ENCODE results near the gene ATF2. TPM values are rescaled to one million over a fixed set of nuclear protein-coding genes. Genes with fewer than 3 reads are reported as not detected.

Gene ATF2
- total and polyA plus RNA-seq, 2 of the 13 experiments (the other 11 are each of a cell fraction or from before 2014, with no cell fraction given): 91.6 to 95.1 TPM

DNA sequence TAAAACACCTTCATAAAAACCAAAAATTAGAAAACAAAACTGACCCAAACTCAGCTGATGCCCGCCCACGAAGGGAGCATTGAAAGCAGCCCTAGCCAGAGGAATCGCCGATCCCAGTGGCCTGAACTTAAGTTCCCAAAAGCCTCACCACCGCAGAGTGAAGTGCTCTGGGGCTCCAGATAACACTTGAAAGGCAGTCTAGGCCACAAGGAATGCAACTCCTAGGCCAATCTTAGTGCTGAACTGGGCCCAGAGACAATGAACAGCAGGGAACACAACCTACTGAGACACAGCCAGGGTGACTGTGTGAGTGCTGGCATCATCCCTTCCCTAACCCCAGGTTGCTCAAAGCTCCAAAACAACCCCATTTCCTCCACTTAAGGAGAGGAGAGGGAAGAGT lies 103.2 kb downstream of the ATF2 start (continued):
- TF ChIP-seq ZFP82 (CRISPR knock-in tag; IDR thresholded peaks at IDR 0.05; ENCODE audit: borderline replicate concordance): no peak
- TF ChIP-seq, protein P1, sequence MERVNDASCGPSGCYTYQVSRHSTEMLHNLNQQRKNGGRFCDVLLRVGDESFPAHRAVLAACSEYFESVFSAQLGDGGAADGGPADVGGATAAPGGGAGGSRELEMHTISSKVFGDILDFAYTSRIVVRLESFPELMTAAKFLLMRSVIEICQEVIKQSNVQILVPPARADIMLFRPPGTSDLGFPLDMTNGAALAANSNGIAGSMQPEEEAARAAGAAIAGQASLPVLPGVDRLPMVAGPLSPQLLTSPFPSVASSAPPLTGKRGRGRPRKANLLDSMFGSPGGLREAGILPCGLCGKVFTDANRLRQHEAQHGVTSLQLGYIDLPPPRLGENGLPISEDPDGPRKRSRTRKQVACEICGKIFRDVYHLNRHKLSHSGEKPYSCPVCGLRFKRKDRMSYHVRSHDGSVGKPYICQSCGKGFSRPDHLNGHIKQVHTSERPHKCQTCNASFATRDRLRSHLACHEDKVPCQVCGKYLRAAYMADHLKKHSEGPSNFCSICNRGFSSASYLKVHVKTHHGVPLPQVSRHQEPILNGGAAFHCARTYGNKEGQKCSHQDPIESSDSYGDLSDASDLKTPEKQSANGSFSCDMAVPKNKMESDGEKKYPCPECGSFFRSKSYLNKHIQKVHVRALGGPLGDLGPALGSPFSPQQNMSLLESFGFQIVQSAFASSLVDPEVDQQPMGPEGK (CRISPR knock-in tag; IDR thresholded peaks at IDR 0.05): no peak
- TF ChIP-seq POGK (CRISPR knock-in tag; conservative IDR thresholded peaks at IDR 0.05): no peak
- TF ChIP-seq BORCS8-MEF2B (CRISPR knock-in tag; IDR thresholded peaks at IDR 0.05): no peak

- CTCF ChIA-PET (ENCODE audit: low intra/inter-chr PET ratio, low total read pairs): no interaction called here
- H4K20me1 ChIP-seq (ENCODE audit: insufficient read depth, low read length): no peaks in the 10 kb centered on the region
- 90% methylated on average over 2 of the region's 2 CpGs for WGBS (ENCODE audit: low lambda C conversion rate)
- intact Hi-C loops (cut with micrococcal nuclease; ENCODE audit: unreplicated experiment): loop anchor here (2.0 kb wide), 1 partner anchor 27 kb away; no protein-coding TSS in a partner anchor
- POLR2A ChIA-PET: interaction anchor here (0.9 to 2.3 kb wide), 8 partner anchors 9 to 115 kb away, joined by 3 to 12 read pairs (median 6); partner anchors contain the start of gene ATF2
- peaks cover 38% of the 10 kb centered on the region for H3K4me1 ChIP-seq (ENCODE audit: insufficient read depth, low read length)
- no TSS peak for BruUV-seq (replicated peaks)
- peak; percentile 45 for DNase-seq (ENCODE audit: low spot score)
- no peak for FAIRE-seq
- no peaks in the 10 kb centered on the region for H3K9me3 ChIP-seq (ENCODE audit: low read length)
- no peak overlapping the region for H2AFZ ChIP-seq (ENCODE audit: low read length)
- no peak overlapping the region for H3K9ac ChIP-seq (ENCODE audit: insufficient read depth, low read depth, low read length)
- H3K27ac ChIP-seq (ENCODE audit: extremely low read length, insufficient read depth, low read length): peak overlapping the region; percentile 97
- H3K79me2 ChIP-seq (ENCODE audit: insufficient read depth, low read length): no peaks in the 10 kb centered on the region
- no peak for ATAC-seq
- peaks cover 0 to 2% of the 10 kb centered on the region in 2 experiments; a peak in 2 of 5 replicates for H3K36me3 ChIP-seq (replicated peaks in 1 of 2; ENCODE audit: control insufficient read depth in 1 of 2, insufficient read depth in 2 of 2, low read length in 2 of 2)
- no peak overlapping the region for H3K4me2 ChIP-seq (ENCODE audit: low read depth, low read length)
- no peak overlapping the region for H3K4me3 ChIP-seq (replicated peaks in 1 of 3; ENCODE audit: insufficient read depth in 1 of 3, low read depth in 2 of 3, low read length in 3 of 3)
- H3K27me3 ChIP-seq (ENCODE audit: control insufficient read depth in 1 of 2, insufficient read depth in 2 of 2, low read length in 2 of 2): no peaks in the 10 kb centered on the region
- in situ Hi-C loops (cut with HindIII; ENCODE audit: extremely low pct_ligation_motif_present, low pct_unique_long_range_greater_than_20kb): no loop called here
- TF ChIP-seq, protein P2, sequence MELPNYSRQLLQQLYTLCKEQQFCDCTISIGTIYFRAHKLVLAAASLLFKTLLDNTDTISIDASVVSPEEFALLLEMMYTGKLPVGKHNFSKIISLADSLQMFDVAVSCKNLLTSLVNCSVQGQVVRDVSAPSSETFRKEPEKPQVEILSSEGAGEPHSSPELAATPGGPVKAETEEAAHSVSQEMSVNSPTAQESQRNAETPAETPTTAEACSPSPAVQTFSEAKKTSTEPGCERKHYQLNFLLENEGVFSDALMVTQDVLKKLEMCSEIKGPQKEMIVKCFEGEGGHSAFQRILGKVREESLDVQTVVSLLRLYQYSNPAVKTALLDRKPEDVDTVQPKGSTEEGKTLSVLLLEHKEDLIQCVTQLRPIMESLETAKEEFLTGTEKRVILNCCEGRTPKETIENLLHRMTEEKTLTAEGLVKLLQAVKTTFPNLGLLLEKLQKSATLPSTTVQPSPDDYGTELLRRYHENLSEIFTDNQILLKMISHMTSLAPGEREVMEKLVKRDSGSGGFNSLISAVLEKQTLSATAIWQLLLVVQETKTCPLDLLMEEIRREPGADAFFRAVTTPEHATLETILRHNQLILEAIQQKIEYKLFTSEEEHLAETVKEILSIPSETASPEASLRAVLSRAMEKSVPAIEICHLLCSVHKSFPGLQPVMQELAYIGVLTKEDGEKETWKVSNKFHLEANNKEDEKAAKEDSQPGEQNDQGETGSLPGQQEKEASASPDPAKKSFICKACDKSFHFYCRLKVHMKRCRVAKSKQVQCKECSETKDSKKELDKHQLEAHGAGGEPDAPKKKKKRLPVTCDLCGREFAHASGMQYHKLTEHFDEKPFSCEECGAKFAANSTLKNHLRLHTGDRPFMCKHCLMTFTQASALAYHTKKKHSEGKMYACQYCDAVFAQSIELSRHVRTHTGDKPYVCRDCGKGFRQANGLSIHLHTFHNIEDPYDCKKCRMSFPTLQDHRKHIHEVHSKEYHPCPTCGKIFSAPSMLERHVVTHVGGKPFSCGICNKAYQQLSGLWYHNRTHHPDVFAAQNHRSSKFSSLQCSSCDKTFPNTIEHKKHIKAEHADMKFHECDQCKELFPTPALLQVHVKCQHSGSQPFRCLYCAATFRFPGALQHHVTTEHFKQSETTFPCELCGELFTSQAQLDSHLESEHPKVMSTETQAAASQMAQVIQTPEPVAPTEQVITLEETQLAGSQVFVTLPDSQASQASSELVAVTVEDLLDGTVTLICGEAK (IDR thresholded peaks at IDR 0.05): no peak
- TF ChIP-seq, protein P2 (CRISPR knock-in tag; IDR thresholded peaks at IDR 0.05): no peak
- TF ChIP-seq RFXANK (CRISPR knock-in tag; IDR thresholded peaks at IDR 0.05): 0 out of 2 replicates have a peak, but pooled peaks have one; percentile 1
- no peak for TF ChIP-seq NR2F2 (IDR thresholded peaks at IDR 0.05; ENCODE audit: borderline replicate concordance, low read depth)
Measured at GRCh38 chr2:175063741-175064140, 104.3 kb downstream of the ATF2 start.

Data from HepG2 (cell line).